Stimulated activated naive CD8-positive, alpha-beta T cell treated with anti-CD3 and anti-CD28 coated beads, Interleukin-15, amount 100 ng/mL, for 72 hours (primary cell): ENCODE data around the gene RBBP8NL.

Experiments used
- ATAC-seq: fragments of 150-1000 bp; cut with Tn5 transposase; 2 replicates; pipeline ENCODE4 v1.10.0; 2021; ENCODE audit warnings: mild to moderate bottlenecking, moderate library complexity
- DNase-seq, 2 donors: peaks; one replicate each; pipeline ENCODE4 v3.0.0; 2021 to 2022
- H3K27ac Mint-ChIP-seq, 2 donors: one replicate each; pipeline ENCODE4 v1.8.0; 2022; ENCODE audit warnings: mild to moderate bottlenecking in 2 of 2, mixed read lengths in 2 of 2, moderate library complexity in 2 of 2
- H3K27me3 Mint-ChIP-seq: one replicate; pipeline ENCODE4 v1.8.0; 2022; ENCODE audit warnings: mixed read lengths
- H3K4me1 Mint-ChIP-seq: one replicate; pipeline ENCODE4 v1.8.0; 2022; ENCODE audit warnings: mild to moderate bottlenecking, mixed read lengths
- H3K4me3 Mint-ChIP-seq, 2 donors: one replicate each; pipeline ENCODE4 v1.8.0; 2022; ENCODE audit warnings: mild to moderate bottlenecking in 2 of 2, mixed read lengths in 2 of 2, moderate library complexity in 1 of 2
- H3K9me3 Mint-ChIP-seq, 2 donors: one replicate each; pipeline ENCODE4 v1.8.0; 2022; ENCODE audit warnings: mixed read lengths in 2 of 2

RBBP8NL gene

GRCh38 chr20:62453186-62453808 lies 26.0 kb upstream of the RBBP8NL start:
- no peak overlapping the region for H3K27ac Mint-ChIP-seq
- no peaks in the 10 kb centered on the region for H3K9me3 Mint-ChIP-seq
- ATAC-seq (no peak), DNase-seq (no peak)
- H3K4me3 Mint-ChIP-seq = no peak overlapping the region
- no peaks in the 10 kb centered on the region for H3K4me1 Mint-ChIP-seq
- H3K27me3 Mint-ChIP-seq = peaks cover 69% of the 10 kb centered on the region

DNA sequence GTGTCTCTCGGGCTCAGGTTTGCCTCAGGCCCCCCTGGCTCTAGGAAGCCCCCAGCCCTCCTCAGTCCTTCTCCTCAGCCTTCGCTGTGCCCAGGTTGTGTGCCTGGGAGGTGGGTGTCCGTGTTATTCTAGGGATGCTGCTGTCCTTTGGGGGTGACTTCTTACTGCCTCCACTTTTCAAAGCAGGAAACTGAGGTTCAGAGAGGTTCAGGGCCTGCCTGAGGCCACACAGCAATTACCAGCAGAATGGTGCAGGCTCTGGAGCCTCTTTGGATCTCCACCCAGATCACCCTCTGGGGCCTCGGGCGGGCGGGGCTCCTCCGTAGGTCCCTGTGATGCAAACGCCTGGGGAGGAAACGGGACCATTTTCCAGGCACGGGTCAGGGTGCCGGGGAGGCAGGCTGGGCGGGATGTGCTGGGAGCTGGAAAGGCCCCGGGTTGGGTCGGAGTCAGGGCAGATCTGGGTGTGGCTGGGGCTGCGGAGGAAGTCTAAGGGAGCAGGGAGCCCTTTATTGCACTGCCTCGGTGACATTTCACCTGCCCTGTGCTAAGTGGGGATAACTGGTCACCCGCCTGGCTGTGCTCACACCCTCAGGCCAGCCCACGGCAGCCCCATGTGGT lies 25.2 kb upstream of the RBBP8NL start:
- ATAC-seq (no peak), DNase-seq (no peak)
- Mint-ChIP-seq H3K4me3 (no peak overlapping the region), H3K9me3 (no peaks in the 10 kb centered on the region), H3K27me3 (peaks cover 69% of the 10 kb centered on the region), H3K27ac (peak overlapping the region in 1 of 2 donors; percentile 86), H3K4me1 (no peaks in the 10 kb centered on the region)

GRCh38 chr20:62451970-62452369 lies 24.6 kb upstream of the RBBP8NL start:
- ATAC-seq (no peak), DNase-seq (no peak)
- no peaks in the 10 kb centered on the region for H3K9me3 Mint-ChIP-seq
- no peaks in the 10 kb centered on the region for H3K4me1 Mint-ChIP-seq
- peaks cover 70% of the 10 kb centered on the region for H3K27me3 Mint-ChIP-seq
- H3K27ac Mint-ChIP-seq = no peak overlapping the region
- H3K4me3 Mint-ChIP-seq = no peak overlapping the region

DNA sequence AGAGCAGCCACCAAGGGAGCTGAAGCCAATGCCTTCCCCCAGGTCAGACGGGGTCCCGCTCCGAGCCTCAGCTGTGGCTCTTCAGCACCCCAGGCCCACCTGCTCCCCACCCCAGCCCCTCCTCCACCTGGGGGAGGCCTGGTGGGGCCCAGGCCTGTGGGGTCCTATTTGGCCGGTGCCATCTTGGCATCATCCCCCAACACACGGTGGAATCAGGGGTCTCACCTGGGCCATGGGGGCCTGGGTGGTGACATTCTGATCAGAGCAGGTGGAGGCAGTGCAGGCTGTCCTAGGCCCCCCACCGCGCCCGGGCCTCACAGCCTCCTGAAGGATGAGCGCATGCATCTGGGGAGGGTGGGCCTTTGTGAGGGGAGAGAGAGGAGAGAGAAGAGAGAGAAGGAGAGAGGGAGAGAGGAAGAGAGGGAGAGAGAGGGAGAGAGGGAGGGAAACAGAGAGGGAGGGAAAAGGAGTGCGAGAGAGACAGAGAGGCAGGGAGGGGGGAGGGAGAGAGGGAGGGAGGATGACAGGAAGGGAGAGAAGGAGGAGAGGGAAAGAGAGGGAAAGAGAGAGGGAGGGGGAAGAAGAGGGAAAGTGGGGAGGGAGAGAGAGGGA lies 23.9 kb upstream of the RBBP8NL start:
- peak; percentile 27 for ATAC-seq
- no peak for DNase-seq
- Mint-ChIP-seq H3K4me3 (no peak overlapping the region), H3K9me3 (no peaks in the 10 kb centered on the region), H3K27me3 (peaks cover 72% of the 10 kb centered on the region), H3K27ac (no peak overlapping the region), H3K4me1 (no peaks in the 10 kb centered on the region)

DNA sequence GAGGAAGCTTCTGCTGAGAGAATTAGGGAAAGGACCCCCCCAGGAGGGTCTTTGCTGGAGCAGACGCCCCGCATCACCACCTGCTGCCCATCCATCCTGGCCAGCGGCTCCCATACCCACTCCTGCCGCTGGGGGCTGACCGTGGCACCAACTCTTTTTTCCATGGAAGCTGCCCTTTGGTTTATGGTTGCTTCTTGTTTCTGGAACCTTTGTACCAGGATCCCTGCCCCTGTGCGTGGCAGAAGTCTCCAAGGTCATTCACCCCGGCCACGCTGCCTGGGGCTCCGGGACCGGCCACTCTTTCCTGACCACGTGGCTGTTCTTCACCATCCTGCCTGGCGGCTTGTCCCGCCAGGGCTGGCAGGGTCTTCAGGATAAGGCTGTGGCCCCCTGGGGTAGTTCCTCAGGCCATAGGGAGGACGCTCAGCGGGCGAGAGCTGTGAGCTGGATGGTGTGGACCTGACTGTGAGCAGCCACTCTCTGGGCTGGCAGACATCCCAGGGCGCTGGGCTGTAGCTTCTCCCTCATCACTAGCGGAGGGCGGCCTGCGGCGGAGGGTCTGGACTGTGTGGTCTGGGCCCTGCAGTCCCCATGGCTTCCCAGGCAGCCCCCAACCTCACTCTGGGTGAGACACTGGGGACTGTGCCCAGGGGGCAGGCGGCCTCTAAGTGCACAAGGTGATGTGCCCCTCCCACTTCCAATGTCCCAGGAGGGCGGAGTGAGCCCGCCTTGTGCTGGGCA lies 22.8 kb upstream of the RBBP8NL start:
- no peaks in the 10 kb centered on the region for H3K4me1 Mint-ChIP-seq
- no peak overlapping the region for H3K27ac Mint-ChIP-seq
- DNase-seq (no peak), ATAC-seq (no peak)
- H3K27me3 Mint-ChIP-seq = peaks cover 65% of the 10 kb centered on the region
- H3K4me3 Mint-ChIP-seq = no peak overlapping the region
- H3K9me3 Mint-ChIP-seq = no peaks in the 10 kb centered on the region

DNA sequence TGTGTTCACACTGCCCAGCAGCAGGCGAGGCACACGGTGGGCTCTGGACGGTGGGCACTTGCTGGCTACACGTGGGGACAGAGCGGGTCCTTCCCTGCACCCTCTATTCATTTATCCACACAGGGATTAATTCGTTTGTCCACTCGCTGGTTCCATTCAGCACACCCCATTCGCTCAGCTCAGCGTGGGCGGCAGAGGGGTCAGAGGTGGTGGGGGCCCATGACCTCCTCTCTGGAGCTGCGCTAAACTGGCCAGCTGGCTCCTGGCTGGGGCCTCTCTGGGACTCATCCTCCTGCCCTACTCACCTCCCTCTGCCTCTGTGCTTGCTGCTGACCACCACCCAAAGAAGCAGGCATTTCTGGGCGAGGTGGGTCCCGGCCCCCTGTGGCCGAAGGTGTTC lies 21.4 kb upstream of the RBBP8NL start:
- ATAC-seq (no peak), DNase-seq (no peak)
- Mint-ChIP-seq H3K4me3 (no peak overlapping the region), H3K27me3 (peaks cover 52% of the 10 kb centered on the region), H3K27ac (peak overlapping the region in 1 of 2 donors; percentile 67), H3K9me3 (no peaks in the 10 kb centered on the region), H3K4me1 (no peaks in the 10 kb centered on the region)

- H3K27ac Mint-ChIP-seq = no peak overlapping the region
- DNase-seq (no peak), ATAC-seq (no peak)
- no peaks in the 10 kb centered on the region for H3K4me1 Mint-ChIP-seq
- H3K27me3 Mint-ChIP-seq = peaks cover 44% of the 10 kb centered on the region
- H3K4me3 Mint-ChIP-seq = no peak overlapping the region
- no peaks in the 10 kb centered on the region for H3K9me3 Mint-ChIP-seq
Observed at GRCh38 chr20:62448038-62448437, 20.7 kb upstream of the RBBP8NL start.

DNA sequence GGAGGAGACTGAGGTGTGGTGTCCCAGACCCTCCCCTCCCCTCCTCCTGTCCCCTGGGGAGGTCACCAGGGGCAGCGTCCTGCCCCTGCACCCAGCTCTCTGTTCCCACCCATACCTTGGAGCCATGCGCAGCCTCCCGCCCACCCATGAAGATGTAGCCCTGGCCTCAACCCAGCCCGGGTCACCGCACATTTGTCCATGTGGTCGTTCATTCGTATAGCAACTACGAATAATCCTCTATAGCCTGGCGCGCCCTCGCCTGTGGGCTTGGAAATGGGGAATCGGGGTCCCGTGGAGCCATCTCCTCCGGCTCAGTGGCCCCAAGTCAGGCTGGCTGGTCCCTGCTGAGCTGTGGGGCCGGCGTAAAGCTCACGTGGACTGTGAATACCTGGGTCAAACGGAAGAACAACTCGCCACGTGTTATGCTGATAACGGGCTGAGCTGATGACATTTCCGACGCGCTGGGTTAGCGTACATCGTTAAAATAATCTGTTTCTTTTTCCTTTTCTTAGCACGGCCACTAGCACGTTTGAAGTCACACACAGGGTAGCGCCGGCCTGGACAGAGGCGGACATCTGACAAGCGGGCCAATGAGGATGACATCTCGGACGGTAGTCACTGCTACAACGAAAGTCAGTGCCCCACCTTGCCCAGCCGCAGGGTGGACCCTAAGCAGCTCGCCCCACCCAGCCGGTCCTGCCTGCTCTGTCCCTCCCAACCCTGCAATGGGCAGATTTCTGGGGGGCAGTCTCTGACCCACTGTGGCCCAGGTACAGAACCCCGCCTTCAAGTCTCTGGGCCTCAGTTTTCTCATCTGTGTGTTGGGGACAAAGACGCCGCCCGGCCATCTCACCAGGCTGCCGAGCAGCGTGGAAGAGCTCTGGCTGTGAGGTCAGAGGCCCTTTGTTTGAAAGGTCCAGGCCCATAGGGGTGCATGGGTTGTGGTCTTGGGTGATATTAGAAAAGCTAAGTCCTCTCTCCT lies 19.8 kb upstream of the RBBP8NL start:
- Mint-ChIP-seq H3K9me3 (no peaks in the 10 kb centered on the region), H3K4me1 (no peaks in the 10 kb centered on the region), H3K27ac (no peak overlapping the region), H3K4me3 (no peak overlapping the region), H3K27me3 (peaks cover 37% of the 10 kb centered on the region)
- DNase-seq (no peak), ATAC-seq (no peak)

DNA sequence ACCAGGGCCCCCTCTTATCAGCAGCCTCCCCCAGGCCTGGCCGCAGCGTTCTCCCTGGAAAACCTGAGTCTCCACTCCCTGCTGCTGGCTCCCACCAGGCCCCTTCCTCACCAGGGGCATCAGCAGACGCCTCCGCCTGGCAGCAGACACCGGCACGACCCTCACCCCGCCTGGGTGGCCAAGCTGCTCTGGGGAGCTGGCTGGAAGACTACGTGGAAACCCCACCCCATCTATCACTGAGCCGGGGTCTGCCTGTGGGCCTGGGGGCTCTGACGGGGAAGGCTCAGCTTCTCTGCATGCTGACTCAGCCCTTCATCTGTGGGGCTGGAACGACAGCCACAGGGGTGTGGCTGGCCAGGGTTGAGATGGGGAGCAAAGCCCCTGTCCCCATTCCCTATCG lies 19.1 kb upstream of the RBBP8NL start:
- H3K4me3 Mint-ChIP-seq = no peak overlapping the region
- H3K27me3 Mint-ChIP-seq = peaks cover 37% of the 10 kb centered on the region
- no peak overlapping the region for H3K27ac Mint-ChIP-seq
- no peaks in the 10 kb centered on the region for H3K9me3 Mint-ChIP-seq
- DNase-seq (no peak), ATAC-seq (no peak)
- H3K4me1 Mint-ChIP-seq = no peaks in the 10 kb centered on the region

DNA sequence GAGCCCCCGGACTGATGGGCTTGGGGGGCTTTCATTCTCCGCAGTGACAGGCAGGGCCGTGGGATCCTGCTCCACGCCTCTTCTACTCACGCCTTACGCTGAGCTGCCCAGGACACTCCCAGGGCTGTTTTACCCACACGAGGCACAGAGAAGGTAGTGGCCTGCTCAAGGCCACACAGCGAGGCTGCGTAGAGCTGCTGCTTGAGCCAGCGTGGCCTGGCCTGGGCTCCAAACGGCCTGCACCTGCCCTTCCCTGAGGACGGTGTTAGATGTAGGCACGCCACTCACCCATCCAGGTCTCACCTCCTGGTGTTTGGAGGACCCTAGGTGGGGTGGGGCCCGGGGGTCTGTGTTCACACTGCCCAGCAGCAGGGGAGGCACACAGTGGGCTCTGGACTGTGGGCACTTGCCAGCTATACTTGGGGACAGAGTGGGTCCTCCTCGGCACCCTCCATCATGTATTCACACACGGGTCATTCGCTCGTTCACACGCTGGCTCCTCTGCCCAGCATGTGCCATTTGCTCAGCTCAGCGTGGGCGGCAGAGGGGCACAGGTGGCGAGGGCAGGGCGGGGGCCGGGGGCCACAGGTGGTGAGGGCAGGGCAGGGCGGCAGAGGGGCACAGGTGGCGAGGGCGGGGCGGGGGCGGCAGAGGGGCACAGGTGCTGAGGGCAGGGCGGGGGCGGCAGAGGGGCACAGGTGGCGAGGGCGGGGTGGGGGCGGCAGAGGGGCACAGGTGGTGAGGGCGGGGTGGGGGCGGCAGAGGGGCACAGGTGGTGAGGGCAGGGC lies 18.4 kb upstream of the RBBP8NL start:
- Mint-ChIP-seq H3K27me3 (peaks cover 41% of the 10 kb centered on the region), H3K4me3 (no peak overlapping the region)

GRCh38 chr20:62444286-62444685 lies 16.9 kb upstream of the RBBP8NL start:
- ATAC-seq (no peak), DNase-seq (no peak)
- H3K27ac Mint-ChIP-seq = peak overlapping the region in 1 of 2 donors; percentile 65
- H3K4me3 Mint-ChIP-seq = no peak overlapping the region
- H3K27me3 Mint-ChIP-seq = peaks cover 38% of the 10 kb centered on the region
- H3K9me3 Mint-ChIP-seq = no peaks in the 10 kb centered on the region
- no peaks in the 10 kb centered on the region for H3K4me1 Mint-ChIP-seq

More for the DNA sequence above, 18.4 kb upstream of the RBBP8NL start:
- Mint-ChIP-seq H3K4me1 (no peaks in the 10 kb centered on the region), H3K9me3 (no peaks in the 10 kb centered on the region), H3K27ac (no peak overlapping the region)
- DNase-seq (no peak), ATAC-seq (peak; percentile 44)

DNA sequence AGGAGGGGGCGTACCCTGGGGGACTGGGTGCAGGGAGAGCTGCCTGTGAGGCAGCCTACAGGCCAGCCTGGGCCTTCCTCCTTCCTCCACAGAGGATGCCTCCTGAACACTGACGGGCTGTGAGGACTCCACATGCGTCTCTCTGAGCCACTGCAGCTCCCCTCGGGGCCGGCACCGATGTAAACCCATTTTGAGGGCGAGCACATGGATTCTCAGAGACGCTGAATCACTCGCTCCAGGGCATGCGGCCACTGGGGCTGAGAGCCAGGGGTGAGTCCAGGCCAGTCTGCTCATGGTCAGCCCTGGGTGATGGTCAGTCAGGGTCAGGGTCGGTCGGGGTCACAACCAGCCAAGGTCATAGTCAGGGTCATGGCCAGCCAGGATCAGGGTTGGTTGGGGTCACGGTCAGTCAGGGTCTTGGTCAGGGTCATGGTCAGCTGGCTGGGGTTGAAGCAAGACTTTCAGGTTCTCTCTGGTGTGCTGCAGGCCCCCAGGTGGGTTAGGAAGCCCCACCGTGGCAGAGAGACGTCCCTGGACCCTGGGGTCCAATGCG lies 14.7 kb upstream of the RBBP8NL start:
- H3K4me3 Mint-ChIP-seq = no peak overlapping the region
- no peak for ATAC-seq
- H3K9me3 Mint-ChIP-seq = no peaks in the 10 kb centered on the region
- no peak for DNase-seq
- no peak overlapping the region for H3K27ac Mint-ChIP-seq
- peaks cover 31% of the 10 kb centered on the region for H3K27me3 Mint-ChIP-seq
- H3K4me1 Mint-ChIP-seq = no peaks in the 10 kb centered on the region

- Mint-ChIP-seq H3K4me1 (no peaks in the 10 kb centered on the region), H3K27me3 (peaks cover 53% of the 10 kb centered on the region), H3K27ac (no peak overlapping the region), H3K9me3 (no peaks in the 10 kb centered on the region), H3K4me3 (no peak overlapping the region)
- DNase-seq (no peak), ATAC-seq (no peak)
Observed at GRCh38 chr20:62439218-62439617, 11.9 kb upstream of the RBBP8NL start.

GRCh38 chr20:62437927-62438326 lies 10.6 kb upstream of the RBBP8NL start:
- Mint-ChIP-seq H3K4me3 (no peak overlapping the region), H3K27me3 (peaks cover 65% of the 10 kb centered on the region), H3K4me1 (no peaks in the 10 kb centered on the region), H3K9me3 (no peaks in the 10 kb centered on the region), H3K27ac (peak overlapping the region in 1 of 2 donors; percentile 36)
- ATAC-seq (no peak), DNase-seq (no peak)
